Trophoblast cell (in vitro differentiated cells and primary cell): ENCODE results near the gene GNAO1.
"Not testable (repeated sequence)": the region's sequence is repeated elsewhere in the genome, so short reads cannot be mapped to it uniquely, and the experiment has no call there.

ENCODE experiments used
- DNase-seq, 2 donors: peaks; one replicate each; pipeline ENCODE4 v3.0.0-alpha.2; 2016
- H2AFZ ChIP-seq: 2 replicates; pipeline ENCODE4 v1.6.1; 2013; ENCODE audit warnings: low read length, moderate library complexity, mild to moderate bottlenecking; ENCODE audit not compliant: insufficient read depth, poor library complexity
- H2AK5ac ChIP-seq: 2 replicates; pipeline ENCODE4 v1.6.1; 2013; ENCODE audit warnings: mild to moderate bottlenecking, low read length
- H2BK120ac ChIP-seq: 2 replicates; pipeline ENCODE4 v1.6.1; 2013; ENCODE audit warnings: low read length, mild to moderate bottlenecking, moderate library complexity; ENCODE audit not compliant: insufficient read depth, poor library complexity
- H2BK12ac ChIP-seq: 2 replicates; pipeline ENCODE4 v1.6.1; 2013; ENCODE audit warnings: mild to moderate bottlenecking, low read length, moderate library complexity
- H2BK5ac ChIP-seq: 2 replicates; pipeline ENCODE4 v1.6.1; 2013; ENCODE audit warnings: low read length, low read depth, moderate library complexity, mild to moderate bottlenecking; ENCODE audit not compliant: poor library complexity
- H3K14ac ChIP-seq: 2 replicates; pipeline ENCODE4 v1.6.1; 2013; ENCODE audit warnings: mild to moderate bottlenecking, low read length
- H3K18ac ChIP-seq: 2 replicates; pipeline ENCODE4 v1.6.1; 2013; ENCODE audit warnings: mild to moderate bottlenecking, low read length
- H3K23ac ChIP-seq: 2 replicates; pipeline ENCODE4 v1.6.1; 2013; ENCODE audit warnings: low read length
- H3K27ac ChIP-seq: 2 replicates; pipeline ENCODE4 v1.5.1; 2013; ENCODE audit warnings: low read depth, mild to moderate bottlenecking, inconsistent platforms, low read length, moderate library complexity
- H3K27me3 ChIP-seq: 2 replicates; pipeline ENCODE4 v1.6.1; 2013; ENCODE audit warnings: inconsistent platforms, mild to moderate bottlenecking, low read length, moderate library complexity; ENCODE audit not compliant: insufficient read depth
- H3K36me3 ChIP-seq, 2 experiments: 1 replicate in 1 of 2; 2 replicates in 1 of 2; pipeline ENCODE4 v1.6.1; 2013; ENCODE audit warnings: low read length in 2 of 2, mild to moderate bottlenecking in 2 of 2, moderate library complexity in 1 of 2; ENCODE audit not compliant: insufficient read depth in 2 of 2, control insufficient read depth in 1 of 2
- H3K4ac ChIP-seq: 2 replicates; pipeline ENCODE4 v1.6.1; 2013; ENCODE audit warnings: low read depth, mild to moderate bottlenecking, low read length, moderate library complexity
- H3K4me1 ChIP-seq, 2 experiments: 1 replicate in 1 of 2; 2 replicates in 1 of 2; pipeline ENCODE4 v1.6.1; 2013; ENCODE audit warnings: low read length in 2 of 2, mild to moderate bottlenecking in 2 of 2, moderate library complexity in 1 of 2; ENCODE audit not compliant: insufficient read depth in 2 of 2, control insufficient read depth in 1 of 2
- H3K4me2 ChIP-seq: 2 replicates; pipeline ENCODE4 v1.6.1; 2013; ENCODE audit warnings: inconsistent platforms, mild to moderate bottlenecking, low read length, moderate library complexity
- H3K4me3 ChIP-seq: 2 replicates; pipeline ENCODE4 v1.5.1; 2013; ENCODE audit warnings: mild to moderate bottlenecking, low read depth, low read length, inconsistent platforms
- H3K79me1 ChIP-seq: one replicate; pipeline ENCODE4 v1.6.1; 2013; ENCODE audit warnings: low read length
- H3K79me2 ChIP-seq: 2 replicates; pipeline ENCODE4 v1.6.1; 2013; ENCODE audit warnings: low read length, mild to moderate bottlenecking; ENCODE audit not compliant: control insufficient read depth, insufficient read depth, poor library complexity
- H3K9ac ChIP-seq: 2 replicates; pipeline ENCODE4 v1.6.1; 2013; ENCODE audit warnings: mild to moderate bottlenecking, low read length
- H3K9me3 ChIP-seq: 2 replicates; pipeline ENCODE4 v1.6.1; 2013; ENCODE audit warnings: low read depth, mild to moderate bottlenecking, control low read depth, inconsistent platforms, low read length; ENCODE audit not compliant: insufficient read depth
- H4K12ac ChIP-seq: 2 replicates; pipeline ENCODE4 v1.6.1; 2013; ENCODE audit warnings: low read depth, mild to moderate bottlenecking, low read length, moderate library complexity
- H4K8ac ChIP-seq: 2 replicates; pipeline ENCODE4 v1.6.1; 2013; ENCODE audit warnings: low read depth, mild to moderate bottlenecking, low read length, moderate library complexity
- H4K91ac ChIP-seq: one replicate; pipeline ENCODE4 v1.6.1; 2013; ENCODE audit warnings: low read depth, mild to moderate bottlenecking, low read length, moderate library complexity
- WGBS: extraction: QIAGEN DNeasy Blood & Tissue Kit; methylation state at CpG from one replicate; pipeline ENCODE4 v1.1.7; 2013; ENCODE audit warnings: missing lambda C conversion rate; ENCODE audit not compliant: insufficient read length, insufficient coverage; ENCODE audit errors: extremely low coverage; 5-methylcytosine and 5-hydroxymethylcytosine counted together

The GNAO1 gene

DNA sequence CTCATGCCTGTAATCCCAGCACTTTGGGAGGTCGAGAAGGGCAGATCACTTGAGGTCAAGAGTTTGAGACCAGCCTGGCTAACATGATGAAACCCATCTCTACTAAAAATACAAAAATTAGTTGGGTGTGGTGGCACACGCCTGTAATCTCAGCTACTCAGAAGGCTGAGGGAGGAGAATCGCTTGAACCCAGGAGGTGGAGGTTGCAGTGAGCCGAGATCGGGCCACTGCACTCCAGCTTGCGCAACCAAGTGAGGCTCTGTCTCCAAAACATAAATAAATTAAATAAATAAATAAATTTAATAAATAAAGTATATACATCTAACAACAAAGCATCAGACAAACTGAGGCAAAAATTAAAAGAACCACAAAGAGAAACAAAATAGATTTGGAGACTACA, 184.5 kb downstream of the GNAO1 start:
- not testable (repeated sequence) for H3K79me1 ChIP-seq, H3K27me3 ChIP-seq, H3K27ac ChIP-seq, H3K79me2 ChIP-seq, H2BK12ac ChIP-seq, H3K4ac ChIP-seq, H4K12ac ChIP-seq, H3K9me3 ChIP-seq, H3K9ac ChIP-seq, H2BK120ac ChIP-seq, H4K91ac ChIP-seq, H2AFZ ChIP-seq, H3K23ac ChIP-seq, H2AK5ac ChIP-seq, H2BK5ac ChIP-seq, H3K4me1 ChIP-seq, DNase-seq, H3K18ac ChIP-seq, H4K8ac ChIP-seq, H3K14ac ChIP-seq, H3K4me3 ChIP-seq, H3K4me2 ChIP-seq
- no CpG with 5 or more reads among the region's 6 CpGs for WGBS
- peaks cover 9 to 10% of the 10 kb centered on the region in 2 experiments for H3K36me3 ChIP-seq

DNA sequence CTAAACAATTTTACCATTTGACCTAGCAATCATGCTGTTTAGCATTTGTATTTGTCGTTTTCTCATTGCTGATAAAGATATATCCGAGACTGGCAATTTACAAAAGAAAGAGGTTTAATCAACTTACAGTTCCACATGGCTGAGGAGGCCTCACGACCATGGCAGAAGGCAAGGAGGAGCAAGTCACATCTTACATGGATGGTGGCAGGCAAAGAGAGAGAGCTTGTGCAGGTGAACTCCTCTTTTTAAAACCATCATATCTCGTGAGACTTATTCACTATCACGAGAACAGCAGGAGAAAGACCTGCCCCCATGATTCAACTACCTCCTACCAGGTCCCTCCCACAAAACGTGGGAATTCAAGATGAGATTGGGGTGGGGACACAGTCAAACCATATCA, 187.8 kb downstream of the GNAO1 start:
- not testable (repeated sequence) for H3K27ac ChIP-seq, H2AFZ ChIP-seq, H2AK5ac ChIP-seq, H3K4me3 ChIP-seq, H3K9me3 ChIP-seq, DNase-seq, H2BK12ac ChIP-seq, H3K79me1 ChIP-seq, H3K14ac ChIP-seq, H2BK5ac ChIP-seq, H3K23ac ChIP-seq, H3K4ac ChIP-seq, H3K18ac ChIP-seq, H3K4me1 ChIP-seq, H2BK120ac ChIP-seq, H4K12ac ChIP-seq, H3K4me2 ChIP-seq, H3K79me2 ChIP-seq, H4K8ac ChIP-seq, H3K9ac ChIP-seq, H3K27me3 ChIP-seq, H4K91ac ChIP-seq
- WGBS: no CpG with 5 or more reads among the region's 6 CpGs
- H3K36me3 ChIP-seq: peaks cover 9 to 14% of the 10 kb centered on the region in 2 experiments

- not testable (repeated sequence) for H2AFZ ChIP-seq, H2BK5ac ChIP-seq, H3K4ac ChIP-seq, H3K4me2 ChIP-seq, H2BK12ac ChIP-seq, DNase-seq, H4K91ac ChIP-seq, H3K79me2 ChIP-seq, H3K9me3 ChIP-seq, H3K4me3 ChIP-seq, H3K27me3 ChIP-seq, H3K18ac ChIP-seq, H3K27ac ChIP-seq, H3K4me1 ChIP-seq, H3K79me1 ChIP-seq, H2AK5ac ChIP-seq, H4K8ac ChIP-seq, H4K12ac ChIP-seq, H3K23ac ChIP-seq, H3K14ac ChIP-seq, H2BK120ac ChIP-seq, H3K9ac ChIP-seq
- no CpG with 5 or more reads among the region's 3 CpGs for WGBS
- peaks cover 14 to 19% of the 10 kb centered on the region in 2 experiments for H3K36me3 ChIP-seq
Observed at GRCh38 chr16:56380778-56381485, 189.6 kb downstream of the GNAO1 start.

DNA sequence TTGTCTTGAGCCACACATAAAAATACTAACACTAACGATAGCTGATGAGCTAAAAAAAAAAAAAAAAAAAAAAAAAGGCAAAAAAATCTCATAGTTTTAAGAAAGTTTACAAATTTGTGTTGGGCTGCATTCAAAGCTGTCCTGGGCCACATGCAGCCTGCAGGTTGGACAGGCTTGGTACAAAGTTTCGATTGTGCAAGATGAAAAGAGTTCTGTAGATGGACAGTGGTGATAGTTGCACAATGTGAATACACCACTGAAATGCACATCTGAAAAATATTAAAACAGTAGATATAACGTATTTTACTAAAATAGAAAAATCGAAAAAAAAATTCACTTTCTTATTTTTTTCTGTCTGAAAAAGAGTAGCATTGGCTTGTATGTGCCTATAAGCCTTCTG, 191.2 kb downstream of the GNAO1 start:
- Histone ChIP-seq H3K4me1 (peaks cover 6 to 10% of the 10 kb centered on the region in 2 experiments), H4K8ac (no peak overlapping the region), H2AK5ac (no peak overlapping the region), H3K4me2 (no peak overlapping the region), H2BK120ac (no peak overlapping the region), H3K79me1 (peaks cover 3% of the 10 kb centered on the region), H3K4me3 (no peak overlapping the region), H4K12ac (no peak overlapping the region), H3K9me3 (peaks cover 6% of the 10 kb centered on the region), H3K27ac (peak overlapping the region; percentile 3), H2BK12ac (no peak overlapping the region), H3K4ac (no peak overlapping the region), H3K27me3 (no peaks in the 10 kb centered on the region), H3K23ac (no peak overlapping the region), H3K14ac (no peak overlapping the region), H4K91ac (no peak overlapping the region), H3K18ac (no peak overlapping the region), H3K9ac (no peak overlapping the region), H2AFZ (no peak overlapping the region), H3K36me3 (peaks cover 16 to 19% of the 10 kb centered on the region in 2 experiments), H2BK5ac (no peak overlapping the region), H3K79me2 (no peaks in the 10 kb centered on the region)
- no CpG with 5 or more reads among the region's 4 CpGs for WGBS
- no peak for DNase-seq
